DMS 273 (cell line): ENCODE data around the gene FAM124B.
"Not testable (repeated sequence)": the region's sequence is repeated elsewhere in the genome, so short reads cannot be mapped to it uniquely, and the experiment has no call there.

ENCODE experiments used
- DNase-seq: peaks from one replicate; lab custom pipeline; 2025; ENCODE audit not compliant: unreplicated experiment; lab: John Stamatoyannopoulos, UW

The FAM124B gene

DNA sequence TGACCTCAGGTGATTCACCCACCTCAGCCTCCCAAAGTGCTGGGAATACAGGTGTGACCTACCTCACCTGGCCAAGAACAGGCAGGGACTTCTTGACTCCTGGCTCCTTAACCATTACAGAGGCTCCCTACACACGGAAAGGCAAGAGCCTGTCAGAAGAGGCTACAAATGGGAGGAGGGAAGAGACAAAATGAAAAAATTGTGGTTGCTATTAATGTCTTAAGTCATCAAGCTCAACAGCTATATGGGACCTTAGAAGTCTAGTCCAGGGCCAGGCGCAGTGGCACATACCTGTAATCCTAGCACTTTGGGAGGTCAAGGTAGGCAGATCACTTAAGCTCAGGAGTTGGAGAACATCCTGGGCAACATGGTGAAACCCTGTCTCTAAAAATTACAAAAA, 11.5 kb upstream of the FAM124B start:
- DNase-seq, result no peak

DNA sequence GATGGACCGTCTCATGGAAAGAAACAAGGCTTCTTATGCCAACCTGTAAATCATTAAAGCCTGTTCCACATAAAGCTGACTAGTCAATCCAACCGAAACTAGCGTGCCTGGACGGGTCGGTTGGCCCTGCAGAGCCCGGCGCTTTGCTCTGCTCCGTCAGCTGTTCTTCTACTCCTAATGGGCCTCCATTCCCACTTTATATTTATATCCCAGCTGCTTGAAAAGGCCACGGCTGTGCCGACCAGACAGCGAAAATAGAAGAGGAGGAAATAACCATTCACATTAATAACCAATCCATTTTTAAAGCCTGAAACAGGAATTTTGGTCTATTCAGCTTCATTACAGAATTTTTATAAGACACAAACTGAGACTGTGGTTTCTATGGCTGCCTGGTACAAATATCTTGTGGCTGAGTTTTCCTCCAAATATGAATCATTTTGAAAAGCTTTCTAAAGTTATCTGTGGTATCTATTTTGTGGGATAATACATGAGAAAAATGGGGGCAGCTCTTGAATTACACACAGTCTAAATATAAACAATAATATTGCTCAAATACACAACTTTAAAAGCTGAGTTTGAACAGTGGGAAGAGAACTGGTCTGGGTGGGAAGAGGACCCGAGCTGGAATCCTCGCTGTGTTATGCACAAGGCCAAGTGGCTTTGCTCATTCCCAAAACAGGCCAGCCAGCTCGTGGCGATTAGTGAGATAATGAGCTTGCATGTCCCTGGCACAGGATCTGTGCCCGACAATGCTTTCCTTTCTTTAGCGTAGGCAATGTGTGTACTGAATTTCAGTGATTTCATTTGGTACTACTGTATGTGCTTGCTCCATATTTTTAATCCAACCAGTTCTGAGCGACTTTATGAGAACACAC, 10.5 kb upstream of the FAM124B start:
- DNase-seq, result peak; percentile 59

DNA sequence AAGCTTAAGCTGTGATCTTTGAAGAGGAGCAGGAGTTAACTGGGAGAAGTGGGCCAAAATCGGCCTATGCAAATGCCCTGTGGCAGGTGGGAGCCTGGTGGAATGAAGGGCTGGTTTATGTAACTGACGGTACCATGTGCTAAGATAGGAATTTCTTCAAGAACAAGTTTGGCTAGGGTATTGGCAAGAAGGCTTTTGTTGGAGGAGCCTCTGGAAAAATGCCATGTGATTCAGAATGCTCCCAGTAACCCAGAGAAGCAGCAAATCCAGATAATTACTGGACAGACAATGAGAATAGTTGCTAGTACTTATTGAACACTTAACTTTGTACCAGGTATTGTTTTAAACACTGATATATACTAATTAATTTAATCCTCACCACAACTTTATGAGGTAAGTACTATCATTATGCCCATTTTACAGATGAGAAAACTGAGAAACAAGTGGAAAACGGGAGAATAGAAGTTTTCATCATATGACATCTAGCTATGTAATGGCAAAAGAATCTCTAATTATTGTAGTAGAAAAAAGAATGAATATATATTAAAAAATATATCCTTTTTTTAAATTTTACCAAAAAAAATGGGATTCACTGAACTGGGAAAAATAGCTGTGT, 9.1 kb upstream of the FAM124B start:
- no peak for DNase-seq

DNA sequence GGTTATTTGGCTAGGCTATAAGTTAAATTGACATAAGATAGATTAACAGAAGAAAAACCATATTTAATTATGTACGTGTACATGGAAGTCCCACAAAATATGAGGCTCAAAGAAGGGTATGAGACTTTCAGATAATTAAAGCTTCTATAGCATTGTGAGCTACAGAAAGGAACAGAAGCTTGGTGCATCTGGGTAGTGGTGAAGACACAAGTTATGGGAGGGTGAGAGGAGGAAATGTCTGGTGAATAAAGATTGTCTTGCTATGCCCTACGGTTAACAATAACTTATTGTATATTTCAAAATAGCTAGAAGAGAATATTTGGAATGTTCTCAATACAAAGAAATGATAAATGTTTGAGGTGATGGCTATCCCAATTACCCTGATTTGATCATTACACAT, 6.8 kb upstream of the FAM124B start:
- DNase-seq, result no peak

DNA sequence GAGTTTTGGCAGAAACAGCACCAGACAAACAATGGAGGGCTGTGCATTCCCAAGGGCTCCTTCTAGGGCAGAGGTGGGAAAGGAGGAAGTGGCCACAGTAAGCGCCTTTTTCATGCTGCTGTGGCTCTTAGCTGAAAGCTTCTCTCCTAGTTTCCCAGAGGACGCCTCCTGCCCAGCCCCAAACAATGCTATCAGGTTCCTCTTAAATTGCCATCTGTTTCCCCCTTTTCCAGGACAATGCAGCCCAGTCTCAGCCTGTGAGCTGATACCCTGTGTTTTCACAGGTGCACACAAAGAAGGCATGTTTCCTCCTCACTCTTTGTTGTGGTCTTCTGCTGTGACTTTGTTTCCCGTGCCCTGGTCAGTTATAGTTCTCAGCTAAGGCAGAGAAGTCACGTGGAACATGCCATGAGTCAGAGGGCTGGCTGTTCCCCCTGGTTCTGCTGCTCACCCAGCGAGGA, 5.4 kb upstream of the FAM124B start:
- DNase-seq, result peak; percentile 21

DNA sequence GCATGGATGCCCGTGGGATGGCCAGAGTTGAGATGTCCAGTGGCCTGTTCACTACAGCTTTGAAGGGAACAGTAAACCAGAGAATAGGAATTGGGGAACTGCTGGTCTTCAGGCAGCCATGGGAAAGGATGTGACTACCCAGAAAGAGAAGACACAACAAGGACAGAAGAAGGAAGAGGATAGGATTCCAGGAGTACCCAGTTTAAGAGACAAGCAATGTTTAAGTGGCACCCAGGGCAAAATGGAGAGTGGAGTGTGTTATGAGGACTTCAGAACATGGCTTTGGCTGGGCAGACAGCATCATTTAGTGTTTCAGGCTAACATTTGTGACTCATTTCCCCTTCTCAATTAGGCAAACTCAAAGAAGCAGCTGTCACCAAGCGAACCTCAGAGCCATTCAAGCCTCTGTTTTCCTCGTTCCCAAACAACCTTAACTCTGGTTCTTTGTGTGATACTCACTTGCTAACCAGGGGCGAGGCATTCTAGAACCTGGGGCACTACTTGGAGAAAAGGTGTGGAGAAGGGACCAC, 4.0 kb upstream of the FAM124B start:
- DNase-seq, result no peak

DNA sequence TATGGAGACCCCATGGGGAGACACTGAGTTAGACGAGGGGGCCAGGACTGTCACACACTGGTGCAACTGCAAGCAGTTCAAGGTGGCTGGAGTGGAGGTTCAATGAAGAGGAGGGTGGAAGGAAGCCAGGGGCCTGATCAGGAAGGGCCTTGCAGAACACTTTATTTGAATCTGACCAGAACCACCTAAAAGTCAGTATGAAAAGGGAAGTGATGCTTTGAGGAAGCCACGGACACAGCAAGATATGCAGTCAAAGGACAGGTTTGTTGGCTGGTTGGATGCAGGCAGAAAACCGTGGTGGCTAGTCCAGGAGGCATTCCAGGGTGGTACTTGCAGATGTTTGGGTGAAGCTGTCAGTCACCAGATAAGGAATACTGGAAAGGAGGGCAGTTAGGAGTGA, 3.5 kb upstream of the FAM124B start:
- DNase-seq, result no peak

DNA sequence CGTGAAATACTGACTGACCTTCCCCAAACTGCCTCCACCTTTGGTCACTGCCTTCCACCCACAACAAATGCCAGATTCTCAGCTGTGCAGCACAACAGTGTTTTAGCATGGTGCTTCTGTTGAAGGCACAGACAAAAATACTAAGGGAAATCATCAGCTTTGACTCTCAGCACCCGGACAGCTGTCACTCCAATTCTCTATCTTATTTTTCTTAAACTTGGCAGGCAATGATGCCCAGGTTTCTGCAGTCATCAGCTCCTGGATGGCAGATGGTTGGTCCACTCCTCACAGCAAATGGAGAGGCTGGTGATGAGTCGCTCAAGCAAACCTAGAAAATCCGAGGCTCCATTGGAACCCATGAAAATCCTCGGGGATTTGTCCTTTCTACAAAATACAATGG, 2.9 kb upstream of the FAM124B start:
- DNase-seq, result peak; percentile 71

DNA sequence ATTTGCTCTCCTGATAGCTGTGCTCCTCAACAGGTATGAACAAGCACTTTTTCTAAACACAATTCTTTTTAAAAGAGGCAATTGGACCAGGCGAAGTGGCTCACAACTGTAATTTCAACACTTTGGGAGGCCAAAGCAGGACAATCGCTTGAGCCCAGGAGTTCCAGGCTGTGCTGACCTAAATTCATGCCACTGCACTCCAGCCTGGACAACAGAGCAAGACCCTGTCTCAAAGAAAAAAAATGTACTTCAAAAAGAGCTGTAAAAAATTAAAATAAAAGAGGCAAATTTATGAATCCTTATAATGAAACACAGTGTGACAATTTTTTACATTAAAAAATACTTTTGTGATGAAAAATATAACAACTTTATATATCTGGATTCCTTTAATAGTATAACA, 1.8 kb upstream of the FAM124B start:
- no peak for DNase-seq

DNA sequence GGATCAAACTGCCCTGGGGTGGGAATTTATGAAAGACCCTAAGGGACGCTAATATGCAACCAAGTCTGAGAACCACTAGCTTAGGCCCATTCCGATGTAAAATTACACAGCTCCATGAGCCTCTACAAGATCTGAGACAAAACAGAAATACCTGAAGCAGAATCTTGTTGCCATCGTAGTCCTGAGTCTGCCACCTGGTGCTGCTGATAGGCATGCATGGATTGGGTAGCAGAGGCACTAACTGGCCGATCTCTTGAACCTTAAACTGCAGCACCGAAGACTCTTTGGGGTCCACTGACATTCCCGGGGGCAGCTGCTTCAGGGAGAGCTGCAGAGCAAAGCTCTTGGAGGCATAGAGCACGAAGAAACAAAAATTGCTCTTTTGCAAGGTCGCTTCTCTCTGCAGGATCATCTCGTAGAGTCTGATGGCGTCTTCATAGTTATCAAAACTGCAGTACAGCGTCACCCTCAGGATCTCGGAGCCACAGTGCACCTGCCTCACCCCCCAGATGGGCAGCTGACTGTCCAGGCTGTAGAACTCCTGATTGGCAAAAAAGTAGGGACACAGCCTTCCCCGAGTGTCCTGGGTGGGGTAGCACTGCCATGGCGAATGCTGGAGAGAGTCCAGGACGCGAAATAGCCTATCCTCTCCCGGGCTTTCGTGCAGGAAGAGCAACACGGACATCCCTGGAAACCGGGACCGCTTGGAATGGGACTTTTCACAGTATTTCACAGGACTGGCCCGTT, 848 bp downstream of the FAM124B start:
- no peak for DNase-seq

DNA sequence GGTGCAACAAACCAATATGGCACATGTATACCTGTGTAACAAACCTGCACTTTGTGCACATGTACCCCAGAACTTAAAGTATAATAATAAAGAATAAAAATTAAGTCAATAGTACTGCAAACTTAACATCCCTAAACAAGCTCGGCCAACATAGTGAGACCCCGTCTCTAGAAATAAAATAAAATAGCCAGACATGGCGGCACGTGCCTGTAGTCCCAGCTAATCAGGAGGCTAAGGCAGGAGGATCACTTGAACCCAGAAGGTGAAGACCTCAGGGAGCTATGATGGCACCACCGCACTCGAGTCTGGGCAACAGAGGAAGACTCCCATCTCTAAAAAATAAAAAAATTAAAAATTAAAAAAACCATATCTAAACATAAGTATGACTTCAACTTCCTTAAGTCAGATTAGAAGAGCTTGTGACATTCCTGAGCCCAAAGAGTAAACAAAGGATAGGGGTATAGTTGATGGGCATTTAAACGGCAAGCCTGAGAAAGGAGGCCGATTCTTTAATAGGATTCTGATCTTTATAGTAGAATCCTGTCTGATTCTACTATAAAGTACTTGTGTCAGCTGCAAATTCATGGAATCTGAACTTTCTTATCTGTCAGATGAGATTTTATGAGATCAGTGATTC, 1.6 kb downstream of the FAM124B start:
- DNase-seq, result no peak

DNA sequence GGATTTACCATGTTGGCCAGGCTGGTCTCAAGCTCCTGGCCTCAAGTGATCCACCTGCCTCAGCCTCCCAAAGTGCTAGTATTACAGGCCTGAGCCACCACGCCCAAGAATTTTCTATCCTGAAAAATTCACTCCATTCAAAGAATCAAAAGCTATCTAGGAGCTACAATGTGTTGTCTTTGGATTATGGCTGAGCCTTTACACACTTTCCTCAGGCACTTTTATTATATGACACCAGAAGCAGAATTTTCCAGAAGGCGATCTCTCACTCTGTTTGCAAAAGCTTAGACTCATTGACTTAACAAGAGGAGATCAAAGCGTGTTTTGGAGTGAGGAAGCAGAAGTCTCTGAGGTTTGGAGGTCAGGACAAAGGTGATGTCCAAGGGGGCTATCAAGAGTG, 3.6 kb downstream of the FAM124B start:
- DNase-seq, result no peak

DNA sequence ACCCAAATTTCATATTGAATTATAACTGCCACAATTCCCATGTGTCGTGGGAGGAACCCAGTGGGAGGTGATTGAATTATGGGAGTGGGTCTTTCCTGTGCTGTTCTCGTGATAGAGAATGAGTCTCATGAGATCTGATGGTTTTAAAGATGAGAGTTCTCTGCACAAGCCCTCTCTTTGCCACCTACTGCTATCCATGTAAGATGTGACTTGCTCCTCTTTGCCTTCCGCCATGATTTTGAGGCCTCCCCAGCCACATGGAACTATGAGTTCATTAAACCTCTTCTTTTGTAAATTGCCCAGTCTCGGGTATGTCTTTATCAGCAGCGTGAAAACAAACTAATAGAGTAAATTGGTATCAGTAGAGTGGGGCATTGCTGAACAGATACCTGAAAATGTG, 4.8 kb downstream of the FAM124B start:
- DNase-seq, result not testable (repeated sequence)

DNA sequence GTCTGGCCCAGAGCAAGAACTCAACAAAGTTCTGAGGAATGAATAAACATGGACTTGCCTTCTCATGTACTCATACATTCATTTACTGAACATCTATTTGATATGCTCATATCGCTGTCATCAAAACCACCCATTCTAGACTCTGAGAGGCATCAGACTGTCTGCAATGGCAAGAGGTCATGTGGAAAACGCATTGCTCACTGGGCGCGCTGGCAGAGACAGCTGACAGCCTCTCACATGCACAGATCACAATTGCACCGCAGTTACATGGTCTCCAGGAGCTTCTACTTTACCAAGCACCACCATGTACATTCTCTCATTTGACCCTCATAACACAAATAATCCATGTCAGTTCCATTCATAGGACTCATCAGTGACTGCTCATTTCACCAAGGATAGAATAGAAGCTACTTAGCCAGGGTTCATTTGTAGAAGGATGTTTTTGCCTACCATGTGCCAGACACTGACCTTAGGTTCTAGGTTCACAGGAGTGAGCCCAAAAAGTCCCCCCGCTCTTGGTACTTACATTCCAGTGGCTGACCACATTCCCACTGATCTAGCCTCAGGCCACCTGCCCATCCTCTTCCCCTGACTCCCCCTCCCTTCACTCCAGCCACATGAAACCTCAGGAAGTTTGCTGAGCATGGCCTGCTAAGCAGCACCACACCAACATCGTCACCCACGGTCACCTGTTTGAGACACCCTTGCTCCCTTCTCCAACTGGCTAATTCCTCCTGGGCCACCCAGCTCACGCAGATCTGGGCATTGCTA, 6.1 kb downstream of the FAM124B start:
- no peak for DNase-seq

DNA sequence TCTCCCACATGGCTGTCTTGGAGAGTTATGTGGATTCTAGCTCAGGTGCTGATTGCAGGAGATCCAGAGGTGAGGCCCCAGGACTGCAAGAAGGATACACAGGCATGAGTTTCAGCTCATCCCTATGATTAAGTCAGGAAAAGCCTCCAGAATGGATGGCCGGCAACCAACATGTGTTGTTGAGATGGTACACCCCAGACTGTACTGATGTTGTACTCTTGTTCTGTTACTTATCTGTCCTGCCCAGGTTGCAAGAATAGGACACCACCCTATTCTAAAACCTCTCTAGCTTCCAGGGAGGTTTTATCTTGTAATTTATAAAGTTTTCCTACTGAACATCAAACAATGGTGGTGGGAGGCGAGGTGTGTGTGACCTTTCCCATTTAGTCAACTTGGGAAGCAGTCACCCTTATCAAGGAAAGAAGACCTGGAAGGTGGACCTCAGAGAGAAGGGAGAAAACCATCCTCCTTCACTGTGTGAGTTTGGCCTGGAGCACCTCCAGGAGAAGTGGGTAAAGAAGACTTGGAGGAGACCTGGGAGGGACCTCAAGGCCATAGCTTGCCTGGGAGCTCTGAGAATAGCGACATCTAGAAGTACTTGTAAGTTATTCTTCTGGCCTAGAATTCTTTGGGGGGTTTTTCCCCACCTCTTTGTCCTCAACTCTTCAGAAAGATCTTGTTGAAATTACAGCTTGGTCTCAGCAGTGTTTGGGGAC, 8.6 kb downstream of the FAM124B start:
- no peak for DNase-seq

DNA sequence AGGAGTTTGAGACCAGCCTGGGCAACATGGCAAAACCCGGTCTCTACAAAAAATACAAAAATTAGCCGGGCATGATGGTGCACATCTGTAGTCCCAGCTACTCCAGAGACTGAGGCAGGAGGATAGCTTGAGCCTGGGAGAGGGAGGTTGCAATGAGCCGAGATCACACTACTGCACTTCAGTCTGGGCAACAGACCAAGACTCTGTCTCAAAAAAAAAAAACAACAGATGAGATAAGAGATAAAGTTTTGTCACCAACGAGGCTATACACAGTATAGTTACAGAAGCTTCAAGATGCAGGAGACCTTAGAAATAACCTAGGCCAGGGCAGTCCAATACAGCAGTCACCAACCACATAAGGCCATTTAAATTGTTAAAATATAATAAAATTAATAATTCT, 9.4 kb downstream of the FAM124B start:
- no peak for DNase-seq

DNA sequence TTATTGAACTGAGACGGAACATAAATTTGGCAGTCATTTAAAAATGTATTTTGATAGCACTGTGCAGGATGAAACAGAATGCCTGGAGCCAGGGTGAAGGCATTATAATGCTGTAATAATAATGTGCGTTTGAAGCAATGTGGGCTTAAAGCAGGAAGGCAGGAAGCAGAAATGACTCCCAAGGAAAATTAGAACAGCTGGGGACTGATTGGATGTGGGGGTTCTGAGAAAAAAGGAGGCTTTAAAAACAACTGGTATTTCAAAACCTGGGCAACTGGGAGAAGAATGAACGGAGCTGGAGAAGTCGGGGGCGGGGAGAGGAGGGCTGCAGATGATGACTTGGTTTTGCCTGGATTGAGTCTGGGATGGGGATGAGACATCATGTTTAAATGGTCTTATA, 12.6 kb downstream of the FAM124B start:
- no peak for DNase-seq

DNA sequence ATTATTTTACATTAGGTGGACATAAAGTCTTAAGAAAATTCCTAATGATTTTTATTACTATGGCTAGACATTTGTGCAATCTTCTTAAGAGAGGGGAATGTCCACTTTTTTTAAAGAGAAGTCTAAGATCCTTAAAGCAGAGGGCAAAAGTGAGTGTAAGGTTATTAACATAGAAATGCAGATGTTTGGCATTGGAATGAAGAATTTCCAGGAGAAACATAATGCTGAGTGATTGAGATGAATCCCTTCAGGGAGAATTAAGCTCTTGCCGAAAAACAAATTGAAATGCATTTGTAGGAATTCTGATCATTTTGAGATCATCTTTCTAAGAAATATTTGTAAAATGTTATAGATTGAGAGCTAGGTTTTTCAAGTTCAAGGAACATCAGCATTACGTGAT, 15.0 kb downstream of the FAM124B start:
- no peak for DNase-seq

DNA sequence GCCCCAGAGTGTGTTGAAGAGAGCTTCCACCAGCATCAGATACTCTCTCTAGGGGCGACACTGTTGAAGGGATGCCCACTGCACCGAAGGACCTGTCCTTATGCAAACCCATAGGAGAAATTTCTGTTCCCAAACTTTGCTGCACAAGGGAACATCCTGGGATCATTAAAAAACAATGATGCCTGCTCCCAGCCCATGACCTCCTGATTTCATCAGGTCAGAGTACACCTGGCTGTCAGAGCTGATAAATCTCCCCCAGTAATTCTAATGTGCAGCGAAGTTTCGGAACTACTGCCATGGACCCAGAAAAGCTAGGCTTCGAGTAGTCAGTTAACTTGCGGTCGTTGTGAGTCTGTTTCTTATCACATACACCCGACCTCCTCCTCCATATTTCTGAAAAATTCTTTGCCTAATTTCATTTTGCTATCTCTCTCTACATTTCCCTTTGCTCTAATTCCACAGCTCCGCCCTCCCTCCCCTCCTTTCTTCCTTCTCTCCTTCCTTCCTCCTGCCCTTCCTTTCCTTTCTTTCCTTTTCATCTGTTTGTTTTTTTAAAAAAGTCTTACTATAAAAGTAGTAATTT, 18.8 kb downstream of the FAM124B start:
- DNase-seq, result no peak
